ENCODE data around the gene MMP25. TPM values are rescaled to one million over a fixed set of nuclear protein-coding genes. Genes with fewer than 3 reads are reported as not detected.
A peak's percentile ranks its signal among the peaks of the same experiment; 100 is the strongest.
"Not testable (repeated sequence)": the region's sequence is repeated elsewhere in the genome, so short reads cannot be mapped to it uniquely, and the experiment has no call there.

The MMP25 gene
- total and polyA plus RNA-seq, 8 donors = 0.28 to 1.6 (median 1.0) TPM

DNA sequence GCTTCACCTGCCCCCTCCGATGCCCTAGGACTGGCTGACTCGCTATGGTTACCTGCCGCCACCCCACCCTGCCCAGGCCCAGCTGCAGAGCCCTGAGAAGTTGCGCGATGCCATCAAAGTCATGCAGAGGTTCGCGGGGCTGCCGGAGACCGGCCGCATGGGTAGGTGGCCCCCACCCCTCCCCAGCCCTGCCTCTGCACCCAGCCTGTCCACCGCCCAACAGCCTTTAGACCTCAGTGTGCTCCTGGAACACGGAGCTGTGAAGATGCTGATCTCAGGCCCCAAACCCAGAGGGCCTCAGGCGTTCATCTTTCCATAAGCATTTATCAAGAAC, 993 bp downstream of the MMP25 start:
- 40 to 41% methylated on average over 13 of the region's 13 CpGs for WGBS, 2 donors
- intact Hi-C loops (cut with DNase I) = no loop called here
- FAIRE-seq (no peak), DNase-seq (peak in 1 of 6 donors; percentile 70), ATAC-seq (peak in 1 of 4 donors; percentile 4)
- Histone ChIP-seq H3K27ac (no peak overlapping the region), H3K36me3 (no peaks in the 10 kb centered on the region), H3K27me3 (peaks cover 0 to 32% (median 0%) of the 10 kb centered on the region in 4 donors), H3K4me3 (no peak overlapping the region), H3K9me3 (no peaks in the 10 kb centered on the region), H3K4me1 (peaks cover 0 to 15% (median 12%) of the 10 kb centered on the region in 3 donors)
- TF ChIP-seq, protein P1, sequence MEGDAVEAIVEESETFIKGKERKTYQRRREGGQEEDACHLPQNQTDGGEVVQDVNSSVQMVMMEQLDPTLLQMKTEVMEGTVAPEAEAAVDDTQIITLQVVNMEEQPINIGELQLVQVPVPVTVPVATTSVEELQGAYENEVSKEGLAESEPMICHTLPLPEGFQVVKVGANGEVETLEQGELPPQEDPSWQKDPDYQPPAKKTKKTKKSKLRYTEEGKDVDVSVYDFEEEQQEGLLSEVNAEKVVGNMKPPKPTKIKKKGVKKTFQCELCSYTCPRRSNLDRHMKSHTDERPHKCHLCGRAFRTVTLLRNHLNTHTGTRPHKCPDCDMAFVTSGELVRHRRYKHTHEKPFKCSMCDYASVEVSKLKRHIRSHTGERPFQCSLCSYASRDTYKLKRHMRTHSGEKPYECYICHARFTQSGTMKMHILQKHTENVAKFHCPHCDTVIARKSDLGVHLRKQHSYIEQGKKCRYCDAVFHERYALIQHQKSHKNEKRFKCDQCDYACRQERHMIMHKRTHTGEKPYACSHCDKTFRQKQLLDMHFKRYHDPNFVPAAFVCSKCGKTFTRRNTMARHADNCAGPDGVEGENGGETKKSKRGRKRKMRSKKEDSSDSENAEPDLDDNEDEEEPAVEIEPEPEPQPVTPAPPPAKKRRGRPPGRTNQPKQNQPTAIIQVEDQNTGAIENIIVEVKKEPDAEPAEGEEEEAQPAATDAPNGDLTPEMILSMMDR (IDR thresholded peaks at IDR 0.05) = no peak

DNA sequence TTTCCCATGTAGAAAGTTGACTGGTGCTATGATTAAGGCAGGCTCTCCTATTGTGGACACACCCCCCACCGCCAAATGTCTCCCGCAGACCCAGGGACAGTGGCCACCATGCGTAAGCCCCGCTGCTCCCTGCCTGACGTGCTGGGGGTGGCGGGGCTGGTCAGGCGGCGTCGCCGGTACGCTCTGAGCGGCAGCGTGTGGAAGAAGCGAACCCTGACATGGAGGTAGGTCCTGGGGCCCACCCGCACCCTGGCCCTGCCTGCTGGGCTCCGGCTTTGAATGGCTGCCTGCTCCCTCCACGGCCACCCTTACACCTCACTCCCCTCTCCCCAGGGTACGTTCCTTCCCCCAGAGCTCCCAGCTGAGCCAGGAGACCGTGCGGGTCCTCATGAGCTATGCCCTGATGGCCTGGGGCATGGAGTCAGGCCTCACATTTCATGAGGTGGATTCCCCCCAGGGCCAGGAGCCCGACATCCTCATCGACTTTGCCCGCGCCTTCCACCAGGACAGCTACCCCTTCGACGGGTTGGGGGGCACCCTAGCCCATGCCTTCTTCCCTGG, 3.6 kb downstream of the MMP25 start:
- FAIRE-seq (no peak), ATAC-seq (no peak), DNase-seq (peak in 1 of 6 donors; percentile 55)
- intact Hi-C loops (cut with DNase I) = no loop called here
- Histone ChIP-seq H3K27me3 (peaks cover 0 to 20% (median 0%) of the 10 kb centered on the region in 4 donors), H3K4me3 (no peak overlapping the region), H3K36me3 (no peaks in the 10 kb centered on the region), H3K4me1 (peaks cover 0 to 15% (median 12%) of the 10 kb centered on the region in 3 donors), H3K27ac (no peak overlapping the region), H3K9me3 (no peaks in the 10 kb centered on the region)
- TF ChIP-seq, protein P1 (IDR thresholded peaks at IDR 0.05) = no peak
- WGBS, 2 donors = 72 to 73% methylated on average over 26 of the region's 26 CpGs

DNA sequence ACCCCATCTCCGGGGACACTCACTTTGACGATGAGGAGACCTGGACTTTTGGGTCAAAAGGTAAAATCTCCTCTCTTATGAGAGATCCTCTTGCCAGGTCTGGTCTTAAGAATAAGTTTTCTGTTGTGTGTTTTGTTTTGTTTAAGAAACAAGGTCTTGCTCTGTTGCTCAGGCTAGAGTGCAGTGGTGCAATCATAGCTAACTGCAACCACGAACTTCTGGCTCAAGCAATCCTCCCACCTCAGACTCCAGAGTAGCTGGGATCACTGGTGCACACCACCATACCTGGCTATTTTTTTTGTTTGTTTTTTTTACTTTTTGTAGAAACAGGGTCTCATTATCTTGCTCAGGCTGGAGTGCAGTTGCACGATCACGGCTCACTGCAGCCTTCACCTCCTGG, 4.1 kb downstream of the MMP25 start:
- no peak for FAIRE-seq
- intact Hi-C loops (cut with DNase I) = no loop called here
- no peak overlapping the region for H3K4me3 ChIP-seq

DNA sequence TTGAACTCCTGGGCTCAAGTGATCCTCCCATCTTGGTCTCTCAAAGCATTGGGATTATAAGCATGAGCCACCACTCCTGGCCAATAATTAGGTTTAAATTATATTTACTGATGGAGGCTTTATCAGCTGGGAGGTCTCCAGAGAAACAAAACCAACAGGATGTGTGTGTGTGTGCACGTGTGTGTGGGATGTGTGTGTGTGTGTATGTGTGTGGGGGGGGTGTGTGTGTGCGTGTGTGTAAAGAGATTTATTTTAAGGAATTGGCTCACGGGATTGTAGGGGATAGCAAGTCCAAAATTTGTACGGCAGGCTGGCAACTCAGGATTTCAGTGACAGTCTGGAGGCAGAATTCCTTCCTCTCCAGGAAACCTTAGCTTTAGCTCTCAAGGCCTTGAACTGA, 4.6 kb downstream of the MMP25 start:
- ATAC-seq = no peak
- 17 to 26% methylated on average over 4 of the region's 4 CpGs for WGBS, 2 donors
- Histone ChIP-seq H3K4me1 (peaks cover 0 to 10% (median 6%) of the 10 kb centered on the region in 3 donors), H3K4me3 (no peak overlapping the region), H3K27me3 (peaks cover 0 to 13% (median 0%) of the 10 kb centered on the region in 4 donors), H3K9me3 (no peaks in the 10 kb centered on the region), H3K27ac (no peak overlapping the region), H3K36me3 (no peaks in the 10 kb centered on the region)
- TF ChIP-seq, protein P1 (IDR thresholded peaks at IDR 0.05) = no peak
- intact Hi-C loops (cut with DNase I) = no loop called here
- DNase-seq = no peak
- no peak for FAIRE-seq

More for the DNA sequence above, 4.1 kb downstream of the MMP25 start:
- H3K4me1 ChIP-seq = peaks cover 0 to 12% (median 12%) of the 10 kb centered on the region in 3 donors
- ATAC-seq (no peak), DNase-seq (no peak)
- H3K9me3 ChIP-seq = no peaks in the 10 kb centered on the region
- TF ChIP-seq, protein P1 (IDR thresholded peaks at IDR 0.05) = no peak
- H3K36me3 ChIP-seq = no peaks in the 10 kb centered on the region
- 71 to 81% methylated on average over 5 of the region's 5 CpGs for WGBS, 2 donors
- no peak overlapping the region for H3K27ac ChIP-seq
- H3K27me3 ChIP-seq = peaks cover 0 to 18% (median 0%) of the 10 kb centered on the region in 4 donors

DNA sequence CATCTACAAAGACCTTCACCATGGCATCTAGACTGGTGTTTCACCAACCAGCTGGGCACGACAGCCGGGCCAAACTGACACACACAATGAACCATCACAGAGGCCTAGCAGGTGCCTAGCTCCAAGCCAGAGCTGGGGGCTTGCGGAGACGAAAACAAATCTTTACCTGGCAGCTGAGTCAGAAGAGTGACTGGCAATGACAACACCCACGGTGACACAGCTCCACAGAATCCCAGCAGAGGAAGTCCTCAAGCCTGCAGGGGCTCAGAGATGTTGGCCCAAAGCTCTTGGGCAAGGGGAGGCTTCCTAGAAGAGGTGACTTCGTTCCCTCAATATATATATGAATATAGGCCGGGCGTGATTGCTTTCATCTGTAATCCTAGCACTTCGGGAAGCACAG, 5.1 kb downstream of the MMP25 start:
- ATAC-seq = no peak
- intact Hi-C loops (cut with DNase I) = no loop called here
- TF ChIP-seq, protein P1 (IDR thresholded peaks at IDR 0.05) = no peak
- Histone ChIP-seq H3K4me1 (peaks cover 0 to 5% (median 2%) of the 10 kb centered on the region in 3 donors), H3K27ac (no peak overlapping the region), H3K9me3 (no peaks in the 10 kb centered on the region), H3K4me3 (no peak overlapping the region), H3K27me3 (peaks cover 0 to 12% (median 0%) of the 10 kb centered on the region in 4 donors), H3K36me3 (no peaks in the 10 kb centered on the region)
- no peak for DNase-seq
- 65 to 75% methylated on average over 9 of the region's 9 CpGs for WGBS, 2 donors
- no peak for FAIRE-seq

DNA sequence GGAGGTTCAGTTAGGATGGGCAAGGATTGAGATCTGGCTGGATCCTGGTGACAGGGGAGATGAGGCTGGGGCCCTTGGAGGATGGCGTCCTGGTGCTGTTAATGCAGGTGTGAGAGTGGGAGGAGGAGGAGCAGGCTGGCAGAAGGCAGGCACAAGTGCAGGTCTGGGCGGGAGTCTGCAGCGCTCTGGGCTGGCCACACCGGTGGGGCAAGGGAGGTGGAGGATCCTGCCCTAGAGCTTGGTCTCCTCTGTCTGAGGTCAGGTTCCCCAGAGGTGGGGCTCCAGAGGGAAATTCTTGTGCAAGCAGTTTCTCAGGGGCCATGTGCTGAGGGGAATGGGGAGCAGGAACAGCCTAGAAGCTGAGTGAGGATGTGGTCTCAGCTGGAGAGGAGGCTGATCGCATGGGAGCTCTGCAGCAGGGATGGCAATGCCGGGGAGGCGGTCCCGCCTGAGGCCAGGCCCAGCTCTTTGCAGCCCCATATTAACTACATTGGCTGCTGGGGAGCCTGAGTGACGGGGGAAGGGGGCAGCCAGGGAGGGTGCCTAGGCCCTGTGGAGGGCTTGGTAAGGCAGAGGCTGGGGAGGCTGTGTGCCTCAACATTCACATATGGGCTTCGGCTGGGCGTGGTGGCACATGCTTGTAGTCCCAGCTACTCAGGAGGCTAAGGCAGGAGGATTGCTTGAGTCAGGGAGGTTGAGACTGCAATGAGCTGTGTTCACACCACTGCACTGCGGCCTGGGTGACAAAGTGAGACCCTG, 6.4 kb downstream of the MMP25 start:
- FAIRE-seq; H3K4me1 ChIP-seq; H3K27me3 ChIP-seq; H3K27ac ChIP-seq; intact Hi-C loops (cut with DNase I); H3K9me3 ChIP-seq; DNase-seq; H3K4me3 ChIP-seq; H3K36me3 ChIP-seq: not testable (repeated sequence)
- ATAC-seq = peak in 1 of 4 donors; percentile 11
- 79 to 84% methylated on average over 10 to 11 of the region's 12 CpGs for WGBS, 2 donors

DNA sequence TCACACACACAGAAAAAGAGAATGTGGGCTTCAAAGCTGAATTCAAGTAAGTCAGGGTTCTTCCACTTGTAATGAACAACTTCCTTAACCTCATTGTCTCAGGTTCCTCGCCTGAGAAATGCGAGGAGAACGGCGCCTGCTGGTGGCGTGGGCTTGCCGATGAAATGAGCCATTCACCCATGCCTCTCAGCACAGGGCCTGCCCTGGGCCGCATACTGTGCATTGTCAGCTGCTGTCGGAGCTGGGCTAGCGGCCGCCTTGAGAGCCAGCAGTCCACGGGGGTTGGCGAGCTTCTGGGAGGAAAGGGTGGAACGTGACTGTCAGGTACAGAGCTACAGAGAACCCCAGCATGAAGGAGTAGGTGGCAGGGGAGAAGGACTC, 7.0 kb downstream of the MMP25 start:
- ATAC-seq; intact Hi-C loops (cut with DNase I); H3K36me3 ChIP-seq; H3K4me1 ChIP-seq; H3K4me3 ChIP-seq; H3K27me3 ChIP-seq; DNase-seq; FAIRE-seq; H3K27ac ChIP-seq; H3K9me3 ChIP-seq: not testable (repeated sequence)
- 84 to 90% methylated on average over 8 to 13 of the region's 13 CpGs for WGBS, 2 donors

Data from pancreas (tissue), 10 donors.